Ovary (tissue), 9 donors: ENCODE results near the gene IP6K3. TPM values are rescaled to one million over a fixed set of nuclear protein-coding genes. Genes with fewer than 3 reads are reported as not detected.

Experiments
- DNase-seq, 5 donors: peaks; one replicate each; pipeline ENCODE4 v3.0.0-alpha.2; 2019 to 2020
- H3K27ac ChIP-seq, 2 donors: fragments of 200-600 bp; one replicate each; pipeline versions ENCODE4 v1.5.1 to v1.8.0; 2019 to 2022
- H3K27me3 ChIP-seq: fragments of 200-600 bp; one replicate; pipeline ENCODE4 v1.8.0; 2022
- H3K36me3 ChIP-seq: fragments of 200-600 bp; sonication (generic); one replicate; pipeline ENCODE4 v1.5.1; 2019
- H3K4me1 ChIP-seq: one replicate; pipeline ENCODE4 v1.8.1; 2013; ENCODE audit warnings: mild to moderate bottlenecking, moderate library complexity; ENCODE audit not compliant: insufficient read depth
- H3K4me3 ChIP-seq: fragments of 200-600 bp; sonication (generic); one replicate; pipeline ENCODE4 v1.5.1; 2017
- H3K9me3 ChIP-seq, 2 donors: fragments of 200-600 bp in 1 of 2; sonication (generic) in 1 of 2; one replicate each; pipeline versions ENCODE4 v1.5.1 to v1.8.1; 2013 to 2019; ENCODE audit warnings: mild to moderate bottlenecking in 1 of 2, moderate library complexity in 1 of 2
- EP300 ChIP-seq: sonication (generic); formaldehyde crosslinking; IDR thresholded peaks from one replicate; pipeline ENCODE4 v1.6.1; 2017; ENCODE audit warnings: antibody characterized with exemption
- POLR2A ChIP-seq: fragments of 450-650 bp; IDR thresholded peaks from one replicate; pipeline ENCODE4 v1.6.1; 2017; ENCODE audit warnings: antibody characterized with exemption, mild to moderate bottlenecking, moderate library complexity
- WGBS, 3 donors: extraction: QIAGEN DNeasy Blood & Tissue Kit in 1 of 3; methylation state at CpG; one replicate each; pipeline versions ENCODE4 v1.1.5 to v1.1.7; 2013 to 2017; 5-methylcytosine and 5-hydroxymethylcytosine counted together
- intact Hi-C, 4 donors: fragments of 100-400 bp; cut with DNase I; formaldehyde crosslinking; loops; one replicate each; pipeline versions ENCODE4 v1.11.0 to v1.15.1; 2022 to 2023
- polyA plus RNA-seq, 2 donors: library from polyadenylated mRNA; stranded (reverse); fragments of 200-250 nt in 1 of 2; fragments of 350-450 nt in 1 of 2; fragmentation: Illumina TruSeq in 1 of 2; extraction: RNeasy Lipid Tissue Mini Kit (QIAGEN cat#74804) in 1 of 2; gene quantifications; one replicate each; pipeline ENCODE4 v1.2.3, GENCODE V29; 2013 to 2014
- total RNA-seq, 7 donors: library from RNA; depleted of rRNA in 2 of 7; stranded (reverse); fragments of >200 nt in 2 of 7; fragmentation: NEBNext Ultra II Directional in 3 of 7; extraction: Animal tissue kit (Norgen Biotek cat#: 25700) in 3 of 7; gene quantifications; one replicate each; pipeline versions ENCODE4 v1.1.0 to v1.2.4, GENCODE V29; 2016 to 2023
- TF ChIP-seq, protein P1 (sequence below), 3 donors: fragments of 450-650 bp in 2 of 3; fragments of 200-600 bp in 1 of 3; IDR thresholded peaks; one replicate each; pipeline versions ENCODE4 v1.5.1 to v1.8.0; 2016 to 2022; ENCODE audit warnings: antibody characterized with exemption in 3 of 3, mild to moderate bottlenecking in 1 of 3
- donor health status: DM: no; HTN: no; CAD: no; lungs with moderate emphysema.
- donor health status: DM: no; HTN: no; CAD: no.
- donor health status: Bipolar disorder and iron deficiency.
- donor health status: DM: yes; HTN: yes; CAD: no.
- donor health status: DM: no; HTN: no; CAD: no.
- donor health status: DM: yes; HTN: yes; CAD: no.

The IP6K3 gene
- total and polyA plus RNA-seq, 9 donors, result 0.11 to 1.1 (median 0.30) TPM; not detected in 2

GRCh38 chr6:33712914-33713313 is 33.8 kb downstream of the IP6K3 start:
- WGBS, 3 donors, result 92 to 94% (median 93%) methylated on average over 3 of the region's 3 CpGs
- H3K4me3 ChIP-seq, result no peak overlapping the region
- intact Hi-C loops, result loop anchor here in 2 of 4 donors (10.0 kb wide), 1 partner anchor 442 kb away; no protein-coding TSS in a partner anchor
- H3K4me1 ChIP-seq, result peaks cover 4% of the 10 kb centered on the region
- H3K36me3 ChIP-seq, result no peaks in the 10 kb centered on the region
- no peak overlapping the region for H3K27ac ChIP-seq
- H3K27me3 ChIP-seq, result no peaks in the 10 kb centered on the region
- no peak for TF ChIP-seq POLR2A
- no peak for TF ChIP-seq EP300
- TF ChIP-seq, protein P1, sequence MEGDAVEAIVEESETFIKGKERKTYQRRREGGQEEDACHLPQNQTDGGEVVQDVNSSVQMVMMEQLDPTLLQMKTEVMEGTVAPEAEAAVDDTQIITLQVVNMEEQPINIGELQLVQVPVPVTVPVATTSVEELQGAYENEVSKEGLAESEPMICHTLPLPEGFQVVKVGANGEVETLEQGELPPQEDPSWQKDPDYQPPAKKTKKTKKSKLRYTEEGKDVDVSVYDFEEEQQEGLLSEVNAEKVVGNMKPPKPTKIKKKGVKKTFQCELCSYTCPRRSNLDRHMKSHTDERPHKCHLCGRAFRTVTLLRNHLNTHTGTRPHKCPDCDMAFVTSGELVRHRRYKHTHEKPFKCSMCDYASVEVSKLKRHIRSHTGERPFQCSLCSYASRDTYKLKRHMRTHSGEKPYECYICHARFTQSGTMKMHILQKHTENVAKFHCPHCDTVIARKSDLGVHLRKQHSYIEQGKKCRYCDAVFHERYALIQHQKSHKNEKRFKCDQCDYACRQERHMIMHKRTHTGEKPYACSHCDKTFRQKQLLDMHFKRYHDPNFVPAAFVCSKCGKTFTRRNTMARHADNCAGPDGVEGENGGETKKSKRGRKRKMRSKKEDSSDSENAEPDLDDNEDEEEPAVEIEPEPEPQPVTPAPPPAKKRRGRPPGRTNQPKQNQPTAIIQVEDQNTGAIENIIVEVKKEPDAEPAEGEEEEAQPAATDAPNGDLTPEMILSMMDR (IDR thresholded peaks at IDR 0.05), result no peak
- no peaks in the 10 kb centered on the region for H3K9me3 ChIP-seq
- no peak for DNase-seq

DNA sequence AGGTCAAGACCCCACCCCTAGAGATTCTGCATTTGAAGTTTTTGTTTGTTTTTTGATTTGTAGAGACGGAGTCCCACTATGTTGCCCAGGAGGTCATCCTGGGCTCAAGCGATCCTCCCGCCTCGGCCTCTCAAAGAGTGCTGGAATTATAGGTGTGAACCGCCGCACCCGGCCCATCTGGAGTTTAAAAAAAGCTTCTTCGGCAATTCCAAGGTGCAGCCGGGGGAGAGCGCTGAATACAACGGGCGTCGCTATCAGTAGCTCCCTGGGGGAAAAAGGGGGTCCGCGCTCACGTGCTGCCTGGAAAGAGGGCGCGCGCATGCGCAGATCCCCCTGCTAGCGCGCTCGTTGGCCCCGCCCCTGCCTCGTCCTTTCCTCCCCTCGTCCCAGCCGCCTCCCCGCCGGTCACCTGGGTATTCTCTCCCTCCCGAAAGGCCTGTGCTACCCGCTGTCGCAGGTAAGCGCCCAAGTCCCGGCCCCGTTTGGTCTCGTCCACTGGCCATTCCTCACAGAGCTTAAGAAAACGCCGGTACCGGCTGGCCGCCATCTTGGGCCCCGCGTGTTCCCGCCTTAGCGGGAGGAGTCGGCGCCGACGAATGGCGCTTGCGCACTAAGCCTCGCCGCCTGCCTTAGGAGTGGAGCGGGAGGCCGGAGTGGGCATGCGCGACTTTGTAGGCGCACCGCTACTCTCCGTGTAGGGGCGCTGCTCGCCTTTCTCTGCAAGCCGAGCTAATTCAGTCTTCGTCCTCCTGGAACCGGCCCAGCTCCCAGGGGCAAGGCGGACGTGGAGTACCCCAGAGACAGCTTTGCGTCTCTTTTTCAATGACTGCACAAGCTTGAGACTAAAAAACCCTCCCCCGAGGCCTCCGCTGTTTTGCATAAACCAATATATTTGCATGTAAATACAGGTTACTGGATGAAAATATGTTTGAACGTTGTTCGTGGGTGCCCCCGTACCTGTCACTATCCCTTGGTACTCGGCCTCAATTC is 35.3 kb downstream of the IP6K3 start, which contains the start of gene UQCC2:
Gene UQCC2, minus strand, starts transcription at position 561 of the 990 bp plus-strand sequence. Its CDS starts 14 bp downstream, at position 547.
- TF ChIP-seq, protein P1 (IDR thresholded peaks at IDR 0.05), result peak; percentile 35 to 82 (median 48)
- no peak for TF ChIP-seq EP300
- peak; percentile 83 for TF ChIP-seq POLR2A
- peak; percentile 97 to 99 (median 98) for DNase-seq
- peaks cover 4% of the 10 kb centered on the region for H3K4me1 ChIP-seq
- H3K9me3 ChIP-seq, result no peaks in the 10 kb centered on the region
- peak within 1 kb of the TSS; percentile 76 for H3K4me3 ChIP-seq
- intact Hi-C loops, result loop anchor here in 2 of 4 donors (10.0 kb wide), 1 partner anchor 443 kb away; no protein-coding TSS in a partner anchor
- WGBS, 3 donors, result 1 to 3% (median 2%) methylated on average over 69 to 73 of the region's 73 CpGs
- no peaks in the 10 kb centered on the region for H3K27me3 ChIP-seq
- H3K27ac ChIP-seq, result peak within 1 kb of the TSS; percentile 77 to 88
- no peaks in the 10 kb centered on the region for H3K36me3 ChIP-seq

DNA sequence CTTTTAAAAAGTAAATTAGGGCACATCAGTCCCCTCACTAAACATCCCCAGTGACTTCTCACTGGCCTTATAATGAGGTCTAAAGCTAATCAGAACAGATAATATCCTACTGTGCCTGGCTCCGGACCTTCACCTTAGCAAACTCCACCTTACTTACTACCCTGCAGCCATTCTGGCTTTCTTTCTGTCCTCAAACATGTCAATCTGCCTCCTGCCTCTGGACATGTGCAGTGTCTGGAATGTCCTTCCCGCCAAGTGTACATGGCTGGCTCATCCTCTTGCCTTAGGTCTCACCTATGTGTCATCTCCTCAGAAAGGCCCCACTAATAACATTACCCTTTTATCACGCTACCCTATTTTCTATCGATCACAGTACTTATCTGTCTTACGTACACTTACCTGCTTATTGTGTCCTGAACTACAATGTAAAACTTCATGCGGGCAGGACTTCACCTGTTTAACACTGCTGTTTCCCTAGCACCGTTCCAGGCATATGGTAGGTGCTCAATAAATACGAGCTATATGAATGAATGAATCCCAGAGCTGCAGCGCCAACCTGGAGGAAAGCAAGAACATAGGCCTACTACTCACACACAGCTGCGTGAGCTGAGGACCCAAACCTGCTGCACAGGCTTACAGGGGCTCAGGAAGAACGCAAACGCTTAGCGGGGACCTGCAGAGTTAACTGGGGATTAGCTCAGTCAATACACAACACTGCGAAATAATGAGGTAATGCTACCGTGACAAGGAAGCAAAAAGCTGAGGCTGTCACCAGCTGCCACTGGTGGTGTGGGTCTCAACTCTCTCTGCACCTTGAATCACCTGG is 36.2 kb downstream of the IP6K3 start:
- no peaks in the 10 kb centered on the region for H3K27me3 ChIP-seq
- H3K27ac ChIP-seq, result no peak overlapping the region
- DNase-seq, result no peak
- peak overlapping the region; percentile 76 for H3K4me3 ChIP-seq
- TF ChIP-seq EP300, result no peak
- TF ChIP-seq POLR2A, result no peak
- TF ChIP-seq, protein P1 (IDR thresholded peaks at IDR 0.05), result no peak
- 76 to 81% (median 78%) methylated on average over 15 of the region's 15 CpGs for WGBS, 3 donors
- no peaks in the 10 kb centered on the region for H3K36me3 ChIP-seq
- H3K9me3 ChIP-seq, result no peaks in the 10 kb centered on the region
- H3K4me1 ChIP-seq, result peaks cover 4% of the 10 kb centered on the region
- intact Hi-C loops, result loop anchor here in 2 of 4 donors (10.0 kb wide), 1 partner anchor 444 kb away; no protein-coding TSS in a partner anchor
